HTR-8/SVneo (cell line): ENCODE data around the gene CSH2.
"Not testable (repeated sequence)": the region's sequence is repeated elsewhere in the genome, so short reads cannot be mapped to it uniquely, and the experiment has no call there.

Source experiments
- DNase-seq: peaks from one replicate; pipeline ENCODE4 v3.0.0; 2011; ENCODE audit warnings: low spot score, mixed read lengths; ENCODE audit not compliant: insufficient read length
- FAIRE-seq: peaks from 2 replicates; lab custom pipeline; 2011; peaks lifted over from hg19 to GRCh38; lab: Jason Lieb, UNC

Gene CSH2

GRCh38 chr17:63869491-63870291 is 3.8 kb downstream of the CSH2 start:
- not testable (repeated sequence) for DNase-seq, FAIRE-seq

GRCh38 chr17:63866625-63867024 is 6.9 kb downstream of the CSH2 start:
- DNase-seq, FAIRE-seq: not testable (repeated sequence)

- DNase-seq (no peak), FAIRE-seq (no peak)
Measured at GRCh38 chr17:63859257-63859656, 14.2 kb downstream of the CSH2 start.

- not testable (repeated sequence) for DNase-seq, FAIRE-seq
Measured at GRCh38 chr17:63856425-63856824, 17.1 kb downstream of the CSH2 start.

GRCh38 chr17:63855185-63855584 is 18.3 kb downstream of the CSH2 start:
- DNase-seq (no peak), FAIRE-seq (no peak)

GRCh38 chr17:63854709-63855108 is 18.8 kb downstream of the CSH2 start:
- FAIRE-seq (no peak), DNase-seq (no peak)

- FAIRE-seq (no peak), DNase-seq (no peak)
Measured at GRCh38 chr17:63853260-63853659, 20.2 kb downstream of the CSH2 start.

GRCh38 chr17:63850401-63850800 is 23.1 kb downstream of the CSH2 start:
- DNase-seq: no peak
- FAIRE-seq: no peak

- peak; percentile 93 for DNase-seq
- no peak for FAIRE-seq
Measured at GRCh38 chr17:63848834-63849689, 24.4 kb downstream of the CSH2 start.

GRCh38 chr17:63847525-63848249 is 25.8 kb downstream of the CSH2 start:
- no peak for DNase-seq
- FAIRE-seq: no peak

- DNase-seq (no peak), FAIRE-seq (no peak)
Measured at GRCh38 chr17:63845509-63845908, 28.0 kb downstream of the CSH2 start.

GRCh38 chr17:63843910-63844677 is 29.4 kb downstream of the CSH2 start:
- FAIRE-seq (no peak), DNase-seq (no peak)

GRCh38 chr17:63843387-63843888 is 30.0 kb downstream of the CSH2 start:
- not testable (repeated sequence) for FAIRE-seq, DNase-seq

- DNase-seq (peak; percentile 99), FAIRE-seq (peak; percentile 96)
Measured at GRCh38 chr17:63842540-63843386, 30.7 kb downstream of the CSH2 start, which contains the start of gene SMARCD2. Gene SMARCD2 (minus strand): TSS chr17:63842685. CDS start chr17:63842674, 11 bp downstream.

- FAIRE-seq (no peak), DNase-seq (peak; percentile 43)
Measured at GRCh38 chr17:63842173-63842539, 31.3 kb downstream of the CSH2 start.

- FAIRE-seq (no peak), DNase-seq (no peak)
Measured at GRCh38 chr17:63841350-63842172, 31.9 kb downstream of the CSH2 start.

GRCh38 chr17:63840591-63841349 is 32.7 kb downstream of the CSH2 start:
- DNase-seq (no peak), FAIRE-seq (no peak)
